ENCODE data around the gene CDK2. TPM values are rescaled to one million over a fixed set of nuclear protein-coding genes. Genes with fewer than 3 reads are reported as not detected.

The CDK2 gene
- total and polyA plus RNA-seq, 4 donors, result 5.1 to 22.6 (median 8.0) TPM

Other genes with a start within 250 kb of the CDK2 start
- 10 to 100 TPM in 1 of 2 donors, 1 to 10 TPM in 1; 9.2 to 21.8 TPM for gene RDH5, start 246.4 kb upstream of the CDK2 start, total RNA-seq
- 10 to 100 TPM; 36.6 to 61.7 TPM for gene RDH5, start 246.4 kb upstream of the CDK2 start, polyA plus RNA-seq
- 100 to 1,000 TPM; 185 to 373 TPM for gene CD63, start 237.8 kb upstream of the CDK2 start, total RNA-seq
- gene CD63, start 237.8 kb upstream of the CDK2 start, polyA plus RNA-seq, result 100 to 1,000 TPM; 328 to 348 TPM
- gene GDF11, start 223.7 kb upstream of the CDK2 start, total RNA-seq, result 1 to 10 TPM in 1 of 2 donors, under 1 TPM in 1; 0.84 to 5.0 TPM
- gene GDF11, start 223.7 kb upstream of the CDK2 start, polyA plus RNA-seq, result under 1 TPM; 0.40 to 0.55 TPM
- gene SARNP, start 149.1 kb upstream of the CDK2 start, total RNA-seq, result 10 to 100 TPM; 19.1 to 29.5 TPM
- 10 to 100 TPM; 21.7 to 34.2 TPM for gene SARNP, start 149.1 kb upstream of the CDK2 start, polyA plus RNA-seq
- gene ORMDL2, start 148.8 kb upstream of the CDK2 start, total RNA-seq, result 10 to 100 TPM; 12.8 to 13.1 TPM
- 10 to 100 TPM; 35.7 to 54.2 TPM for gene ORMDL2, start 148.8 kb upstream of the CDK2 start, polyA plus RNA-seq
- 10 to 100 TPM; 15.4 to 22.0 TPM for gene DNAJC14, start 137.2 kb upstream of the CDK2 start, total RNA-seq
- 10 to 100 TPM in 1 of 2 donors, 1 to 10 TPM in 1; 4.8 to 11.9 TPM for gene DNAJC14, start 137.2 kb upstream of the CDK2 start, polyA plus RNA-seq
- gene MMP19, start 123.9 kb upstream of the CDK2 start, total RNA-seq, result 1 to 10 TPM; 1.1 TPM
- gene MMP19, start 123.9 kb upstream of the CDK2 start, polyA plus RNA-seq, result 1 to 10 TPM; 1.6 to 2.4 TPM
- 10 to 100 TPM; 16.7 to 21.0 TPM for gene PYM1, start 38.9 kb upstream of the CDK2 start, total RNA-seq
- gene PYM1, start 38.9 kb upstream of the CDK2 start, polyA plus RNA-seq, result 10 to 100 TPM; 21.6 to 29.4 TPM
- gene DGKA, start 35.7 kb upstream of the CDK2 start, total RNA-seq, result 10 to 100 TPM in 1 of 2 donors, 1 to 10 TPM in 1; 6.9 to 10.5 TPM
- 1 to 10 TPM; 2.1 to 3.3 TPM for gene DGKA, start 35.7 kb upstream of the CDK2 start, polyA plus RNA-seq
- gene PMEL, start 788 bp upstream of the CDK2 start, total RNA-seq, result 1 to 10 TPM; 1.1 to 4.5 TPM
- 1 to 10 TPM; 2.1 to 2.7 TPM for gene PMEL, start 788 bp upstream of the CDK2 start, polyA plus RNA-seq
- gene RAB5B, start 7.2 kb downstream of the CDK2 start, total RNA-seq, result 10 to 100 TPM; 40.7 to 44.0 TPM
- 10 to 100 TPM; 20.7 to 36.0 TPM for gene RAB5B, start 7.2 kb downstream of the CDK2 start, polyA plus RNA-seq
- gene SUOX, start 30.4 kb downstream of the CDK2 start, total RNA-seq, result 10 to 100 TPM; 17.3 to 39.3 TPM
- 10 to 100 TPM; 33.0 to 33.1 TPM for gene SUOX, start 30.4 kb downstream of the CDK2 start, polyA plus RNA-seq
- gene IKZF4, start 54.2 kb downstream of the CDK2 start, total RNA-seq, result 1 to 10 TPM in 1 of 2 donors, under 1 TPM in 1; 0.47 to 1.9 TPM
- gene IKZF4, start 54.2 kb downstream of the CDK2 start, polyA plus RNA-seq, result under 1 TPM; 0.69 to 0.80 TPM
- 100 to 1,000 TPM in 1 of 2 donors, 10 to 100 TPM in 1; 62.2 to 187 TPM for gene RPS26, start 75.1 kb downstream of the CDK2 start, total RNA-seq
- gene RPS26, start 75.1 kb downstream of the CDK2 start, polyA plus RNA-seq, result 100 to 1,000 TPM; 250 to 402 TPM
- gene ERBB3, start 113.3 kb downstream of the CDK2 start, total RNA-seq, result 100 to 1,000 TPM in 1 of 2 donors, 10 to 100 TPM in 1; 69.0 to 141 TPM
- gene ERBB3, start 113.3 kb downstream of the CDK2 start, polyA plus RNA-seq, result 10 to 100 TPM; 32.4 to 34.2 TPM
- gene PA2G4, start 137.7 kb downstream of the CDK2 start, total RNA-seq, result 100 to 1,000 TPM in 1 of 2 donors, 10 to 100 TPM in 1; 74.3 to 148 TPM
- 10 to 100 TPM; 56.8 to 62.9 TPM for gene PA2G4, start 137.7 kb downstream of the CDK2 start, polyA plus RNA-seq
- gene RPL41, start 149.8 kb downstream of the CDK2 start, total RNA-seq, result 1,000 to 10,000 TPM in 1 of 2 donors, 100 to 1,000 TPM in 1; 979 to 1,323 TPM
- 1,000 to 10,000 TPM; 1,640 to 2,155 TPM for gene RPL41, start 149.8 kb downstream of the CDK2 start, polyA plus RNA-seq
- gene ZC3H10, start 151.4 kb downstream of the CDK2 start, total RNA-seq, result 1 to 10 TPM; 2.0 to 5.2 TPM
- gene ZC3H10, start 151.4 kb downstream of the CDK2 start, polyA plus RNA-seq, result 1 to 10 TPM; 1.3 to 1.8 TPM
- 10 to 100 TPM; 59.5 to 93.5 TPM for gene ESYT1, start 161.4 kb downstream of the CDK2 start, total RNA-seq
- 10 to 100 TPM; 41.0 to 58.1 TPM for gene ESYT1, start 161.4 kb downstream of the CDK2 start, polyA plus RNA-seq
- gene MYL6B, start 185.8 kb downstream of the CDK2 start, total RNA-seq, result 10 to 100 TPM in 1 of 2 donors, 1 to 10 TPM in 1; 3.7 to 14.2 TPM
- 10 to 100 TPM; 11.2 to 13.9 TPM for gene MYL6B, start 185.8 kb downstream of the CDK2 start, polyA plus RNA-seq
- 100 to 1,000 TPM; 298 to 482 TPM for gene MYL6, start 191.5 kb downstream of the CDK2 start, total RNA-seq
- 100 to 1,000 TPM; 766 to 975 TPM for gene MYL6, start 191.5 kb downstream of the CDK2 start, polyA plus RNA-seq
- 10 to 100 TPM; 20.5 to 24.6 TPM for gene SMARCC2, start 222.7 kb downstream of the CDK2 start, total RNA-seq
- gene SMARCC2, start 222.7 kb downstream of the CDK2 start, polyA plus RNA-seq, result 10 to 100 TPM; 12.8 to 24.8 TPM